ENCODE results near the gene PABPC4L.
"Not testable (repeated sequence)": the region's sequence is repeated elsewhere in the genome, so short reads cannot be mapped to it uniquely, and the experiment has no call there.

PABPC4L gene

DNA sequence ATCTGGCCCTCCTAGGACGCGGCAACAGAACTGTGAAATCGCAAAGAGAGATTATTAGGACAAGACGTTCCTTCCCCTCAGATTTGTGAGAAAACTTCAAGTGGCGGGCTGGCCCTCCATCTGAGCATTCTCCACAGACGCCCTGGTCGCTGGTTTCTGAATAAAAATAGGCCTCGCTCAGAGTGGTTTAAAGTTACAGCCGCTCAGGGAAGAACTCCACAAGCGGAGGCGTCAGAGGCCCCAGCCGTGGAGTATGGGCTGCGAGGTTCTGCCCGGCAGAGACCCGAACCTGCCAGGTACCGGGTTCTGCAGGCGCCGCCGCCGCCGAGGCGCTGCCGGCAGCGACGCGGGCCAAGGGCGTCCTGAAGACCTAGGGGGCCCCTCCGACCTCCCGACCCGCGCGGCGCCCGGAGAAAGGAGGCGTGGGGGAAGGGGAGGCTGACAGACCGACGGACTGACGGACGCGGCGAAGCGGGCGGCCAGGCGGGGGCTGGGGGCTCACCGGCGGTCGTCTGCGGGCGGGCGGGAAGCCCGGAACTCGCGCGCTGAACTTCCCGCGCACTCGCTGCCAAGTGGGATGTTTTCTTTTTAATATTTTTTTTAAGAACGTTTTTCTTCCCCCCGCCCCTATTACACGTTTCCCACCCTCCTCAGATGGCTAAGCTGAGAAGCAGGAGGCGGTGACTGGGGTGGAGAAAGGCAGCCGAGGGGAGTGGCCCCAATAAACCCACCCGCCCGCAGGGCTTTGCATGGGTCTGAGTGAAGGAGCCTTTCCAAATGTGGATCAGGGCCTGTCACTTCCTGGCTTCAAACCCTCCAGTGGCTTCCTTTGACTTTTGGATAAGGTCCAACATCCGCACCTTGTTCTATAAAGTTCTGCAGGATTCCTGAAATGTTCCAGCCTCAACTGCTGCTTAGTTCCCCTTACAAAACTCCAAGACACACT lies at the start of gene PABPC4L:
PABPC4L (minus strand) TSS at position 574 of the 946 bp plus-strand sequence. CDS start 770 bp downstream, outside the sequence.
- no peak for DNase-seq

DNA sequence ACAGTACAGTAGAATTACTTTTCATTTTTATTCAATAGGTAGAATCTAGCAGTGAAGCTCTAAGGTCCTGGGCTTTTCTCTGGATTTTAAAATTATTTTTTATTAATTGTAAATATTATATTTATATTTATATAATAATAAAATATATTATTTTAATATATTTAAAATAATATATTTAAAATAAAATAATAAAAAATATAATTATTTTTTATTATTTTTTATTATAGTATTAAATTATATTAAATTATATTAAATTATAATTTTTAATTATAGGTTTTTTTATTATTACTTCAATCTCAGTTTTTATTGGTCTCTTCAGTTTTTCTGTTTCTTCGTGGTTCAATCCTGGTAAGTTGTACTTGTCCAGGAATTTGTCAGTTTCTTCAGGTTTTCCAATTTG lies 49.7 kb upstream of the PABPC4L start:
- DNase-seq = no peak

GRCh38 chr4:134243742-134244713 lies 42.4 kb upstream of the PABPC4L start:
- no peak for DNase-seq

DNA sequence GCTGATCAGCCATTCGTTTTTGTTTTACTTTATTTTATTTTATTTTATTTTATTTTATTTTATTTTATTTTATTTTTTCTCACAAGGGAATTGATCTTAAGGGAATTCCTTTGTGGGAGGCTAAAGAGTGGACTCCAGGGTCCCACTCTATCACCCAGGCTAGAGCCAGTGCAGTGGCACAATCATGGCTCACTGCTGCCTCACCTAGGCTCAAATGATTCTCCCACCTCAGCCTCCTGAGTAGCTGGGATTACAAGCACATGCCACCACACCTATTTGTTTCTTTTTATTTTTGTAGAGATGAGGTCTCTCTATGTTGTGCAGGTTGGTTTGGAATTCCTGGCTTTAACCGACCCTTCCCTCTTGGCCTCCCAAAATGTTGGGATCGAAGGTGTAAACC lies 17.5 kb upstream of the PABPC4L start:
- DNase-seq = no peak

DNA sequence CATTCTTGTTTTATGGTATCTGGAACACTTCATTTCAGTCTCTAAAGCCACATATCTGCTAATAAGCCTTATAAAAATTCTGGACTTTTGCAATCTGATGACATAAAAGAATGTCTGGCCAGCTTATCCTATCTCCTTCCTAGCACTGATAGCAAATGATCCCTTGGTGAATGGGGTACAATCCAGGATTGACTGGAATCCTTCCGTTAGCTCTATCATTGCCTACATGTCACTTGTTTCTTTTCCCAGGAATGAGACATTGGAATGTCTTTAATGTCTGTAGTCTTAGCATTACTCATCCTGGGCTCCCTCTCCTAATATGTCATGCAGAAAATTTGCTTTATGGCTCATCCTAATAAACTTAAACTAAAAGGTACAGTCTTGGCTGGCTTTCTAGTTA lies 14.8 kb upstream of the PABPC4L start:
- DNase-seq = no peak

DNA sequence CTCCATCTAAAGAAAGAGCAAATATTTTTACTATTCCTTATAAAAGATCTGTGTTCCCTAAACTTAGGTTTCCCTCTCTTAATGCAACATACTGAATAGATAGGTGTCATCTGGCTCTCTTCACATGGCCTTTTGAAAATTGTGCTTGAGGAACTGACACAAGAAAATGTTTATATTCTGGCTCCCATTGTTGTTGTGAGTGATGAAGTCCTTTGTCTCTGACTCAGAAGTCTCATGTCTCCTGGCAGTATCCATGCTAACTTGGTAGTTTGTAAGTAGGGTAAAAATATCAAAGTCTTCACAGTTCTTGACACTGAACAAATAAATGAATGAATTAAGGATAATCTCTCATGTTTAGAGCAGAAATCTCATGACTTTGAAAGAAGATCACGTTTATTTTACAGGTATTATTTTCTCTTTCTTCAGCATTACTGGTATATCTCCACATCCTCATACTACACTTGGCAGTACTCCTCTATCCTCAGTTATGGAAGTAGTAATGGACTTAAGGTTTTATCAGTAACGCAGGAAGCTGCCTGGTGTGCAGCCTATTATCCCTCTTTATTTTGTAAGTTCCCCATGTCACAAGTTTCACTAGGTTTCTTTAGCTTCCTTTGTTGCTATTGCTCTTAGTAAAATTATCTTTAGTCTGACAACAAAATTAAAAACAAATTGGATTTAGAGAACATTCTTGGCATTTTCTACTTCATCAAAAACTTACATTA lies 14.2 kb upstream of the PABPC4L start:
- no peak for DNase-seq

DNA sequence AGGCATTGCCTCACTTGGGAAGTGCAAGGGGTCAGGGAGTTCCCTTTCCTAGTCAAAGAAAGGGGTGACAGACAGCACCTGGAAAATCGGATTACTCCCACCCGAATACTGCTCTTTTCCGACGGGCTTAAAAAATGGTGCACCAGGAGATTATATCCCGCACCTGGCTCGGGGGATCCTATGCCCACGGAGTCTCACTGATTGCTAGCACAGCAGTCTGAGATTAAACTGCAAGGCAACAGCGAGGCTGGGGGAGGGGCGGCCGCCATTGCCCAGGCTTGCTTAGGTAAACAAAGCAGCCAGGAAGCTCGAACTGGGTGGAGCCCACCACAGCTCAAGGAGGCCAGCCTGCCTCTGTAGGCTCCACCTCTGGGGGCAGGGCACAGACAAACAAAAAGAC lies 6.4 kb upstream of the PABPC4L start:
- DNase-seq = not testable (repeated sequence)

GRCh38 chr4:134202166-134202956 lies 772 bp upstream of the PABPC4L start:
- no peak for DNase-seq

DNA sequence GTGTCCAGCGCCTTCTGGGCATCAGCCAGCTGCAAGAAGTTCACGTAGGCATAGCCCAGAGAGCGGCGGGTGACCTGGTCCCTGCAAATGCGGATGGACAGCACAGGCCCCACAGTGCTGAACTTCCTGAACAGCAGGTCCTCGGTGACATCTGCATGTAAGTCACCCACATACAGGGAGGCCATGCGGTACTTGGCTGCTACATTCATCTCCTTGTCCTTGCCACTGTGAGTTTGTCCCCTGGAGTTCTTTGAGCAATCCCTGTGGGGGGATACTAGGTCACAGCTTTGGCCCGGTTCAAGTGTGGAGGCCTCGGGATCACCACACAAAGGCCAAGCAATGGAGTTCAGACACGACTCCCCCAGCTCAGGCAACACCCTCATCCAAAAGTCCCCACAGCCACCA lies 776 bp downstream of the PABPC4L start:
- DNase-seq = no peak

DNA sequence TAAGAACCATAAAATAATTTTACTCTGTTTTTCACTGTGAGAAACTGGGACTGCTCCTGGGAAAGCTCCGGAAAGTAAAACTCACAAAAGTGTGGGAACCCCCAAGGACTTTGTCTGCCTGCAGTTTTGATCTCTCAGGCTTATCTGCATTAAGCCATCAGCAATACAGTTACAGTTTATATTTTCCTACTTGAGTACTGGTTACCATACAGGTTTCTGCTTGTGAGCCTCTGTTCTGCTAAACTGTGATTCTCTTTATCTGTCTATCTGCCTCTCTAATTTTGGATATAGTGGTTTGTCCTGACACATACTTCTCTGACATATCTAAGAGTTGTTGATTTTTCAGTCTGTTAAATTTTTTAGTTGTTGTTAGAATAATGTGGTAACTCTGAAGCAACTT lies 11.6 kb downstream of the PABPC4L start:
- no peak for DNase-seq

GRCh38 chr4:134189480-134189879 lies 12.1 kb downstream of the PABPC4L start:
- no peak for DNase-seq

GRCh38 chr4:134178706-134179105 lies 22.9 kb downstream of the PABPC4L start:
- no peak for DNase-seq

DNA sequence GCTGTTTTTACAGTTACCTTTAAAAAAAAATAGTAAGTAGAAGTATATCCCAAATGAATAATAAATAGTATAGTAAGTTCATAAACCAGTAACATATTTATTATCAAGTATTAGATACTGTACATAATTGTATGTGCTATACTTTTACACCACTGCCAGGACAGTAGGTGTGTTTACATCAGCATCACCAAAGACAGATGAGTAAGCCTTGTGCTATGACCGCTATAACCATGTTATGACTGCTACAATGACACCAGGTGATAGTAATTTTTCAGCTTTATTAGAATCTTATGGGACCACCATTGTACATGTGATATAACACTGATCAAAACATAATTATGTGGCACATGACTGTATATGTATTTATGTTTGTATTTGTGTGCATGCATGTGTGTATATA lies 27.3 kb downstream of the PABPC4L start:
- no peak for DNase-seq

- no peak for DNase-seq
These were observed 41.4 kb downstream of the PABPC4L start for GRCh38 chr4:134160211-134160610.

- DNase-seq = no peak
These were observed 47.5 kb downstream of the PABPC4L start for GRCh38 chr4:134154097-134154496.

- DNase-seq = no peak
These were observed 53.6 kb downstream of the PABPC4L start for GRCh38 chr4:134147941-134148340.

All from activated CD4-positive, alpha-beta T cell treated with anti-CD3 and anti-CD28 coated beads for 4 hours (primary cell).